Aortic smooth muscle cell (primary cell): ENCODE measurements around the gene NSA2. TPM values are rescaled to one million over a fixed set of nuclear protein-coding genes. Genes with fewer than 3 reads are reported as not detected.

Experiments used
- total RNA-seq: library from RNA; depleted of rRNA; stranded (reverse); fragments of >200 nt; gene quantifications from 2 replicates; pipeline ENCODE4 v1.2.3, GENCODE V29; 2014

Gene NSA2
- total RNA-seq, result 102 and 143 TPM in 2 replicates

GRCh38 chr5:74766849-74767578, at the start of gene NSA2, which contains the start of gene GFM2:
NSA2 (plus strand) TSS chr5:74767249; CDS start chr5:74767361, 112 bp downstream.
GFM2 (minus strand) TSS chr5:74767117; CDS start chr5:74763742, 3,375 bp downstream.

Other genes with a start within 250 kb of the NSA2 start
- 11.3 and 22.6 TPM in 2 replicates for gene ENC1, start 126.5 kb upstream of the NSA2 start, total RNA-seq
- gene HEXB, start 82.0 kb upstream of the NSA2 start, total RNA-seq, result 259 and 312 TPM in 2 replicates
- 33.6 and 38.0 TPM in 2 replicates for gene GFM2, start 132 bp upstream of the NSA2 start, total RNA-seq
- 0.19 and 0.40 TPM in 2 replicates for gene FAM169A, start 99.1 kb downstream of the NSA2 start, total RNA-seq